Endodermal cell (in vitro differentiated cells): Measurements from ENCODE around the gene DOCK10. TPM values are rescaled to one million over a fixed set of nuclear protein-coding genes. Genes with fewer than 3 reads are reported as not detected.

Experiments
- DNase-seq: peaks from one replicate; pipeline ENCODE4 v3.0.0-alpha.2; 2017
- H3K27ac ChIP-seq: 2 replicates; pipeline ENCODE4 v1.5.1; 2013; ENCODE audit warnings: mild to moderate bottlenecking, low read depth, low read length, moderate library complexity
- H3K27me3 ChIP-seq: 2 replicates; pipeline ENCODE4 v1.6.1; 2013; ENCODE audit warnings: mild to moderate bottlenecking, low read length, moderate library complexity; ENCODE audit not compliant: insufficient read depth, control insufficient read depth, poor library complexity, severe bottlenecking
- H3K36me3 ChIP-seq: 2 replicates; pipeline ENCODE4 v1.7.0; 2013; ENCODE audit warnings: mild to moderate bottlenecking, low read length, moderate library complexity; ENCODE audit not compliant: control insufficient read depth, insufficient read depth
- H3K4me1 ChIP-seq: one replicate; pipeline ENCODE4 v1.7.0; 2013; ENCODE audit warnings: low read length; ENCODE audit not compliant: control insufficient read depth, insufficient read depth
- H3K4me3 ChIP-seq: 2 replicates; pipeline ENCODE4 v1.5.1; 2013; ENCODE audit warnings: mild to moderate bottlenecking, low read length, moderate library complexity
- H3K9ac ChIP-seq: 2 replicates; pipeline ENCODE4 v1.6.1; 2013; ENCODE audit warnings: mild to moderate bottlenecking, low read length, moderate library complexity; ENCODE audit not compliant: poor library complexity, severe bottlenecking; ENCODE audit errors: extremely low read depth
- H3K9me3 ChIP-seq: 2 replicates; pipeline ENCODE4 v1.6.1; 2013; ENCODE audit warnings: mild to moderate bottlenecking, low read length, moderate library complexity; ENCODE audit not compliant: control insufficient read depth
- H3K27ac Mint-ChIP-seq: 2 replicates; pipeline ENCODE4 v1.8.0; 2020; ENCODE audit warnings: mixed read lengths
- H3K27me3 Mint-ChIP-seq: 2 replicates; pipeline ENCODE4 v1.8.0; 2021; ENCODE audit warnings: mild to moderate bottlenecking, mixed read lengths; ENCODE audit not compliant: insufficient read depth
- H3K36me3 Mint-ChIP-seq: 2 replicates; pipeline ENCODE4 v1.8.0; 2020; ENCODE audit warnings: low read depth, mixed read lengths
- H3K4me1 Mint-ChIP-seq: 2 replicates; pipeline ENCODE4 v1.8.0; 2020; ENCODE audit warnings: mixed read lengths
- H3K4me3 Mint-ChIP-seq: 2 replicates; pipeline ENCODE4 v1.8.0; 2020; ENCODE audit warnings: mild to moderate bottlenecking, moderate library complexity, mixed read lengths
- H3K9me3 Mint-ChIP-seq: 2 replicates; pipeline ENCODE4 v1.8.0; 2020; ENCODE audit warnings: mild to moderate bottlenecking, mixed read lengths
- CTCF ChIP-seq: fragments of 200-600 bp; sonication (generic); conservative IDR thresholded peaks from 2 replicates; pipeline ENCODE4 v1.5.0; 2021; ENCODE audit warnings: antibody characterized with exemption, mild to moderate bottlenecking
- WGBS, 2 experiments: methylation state at CpG; one replicate each; pipeline versions ENCODE4 v1.1.5 to v1.1.7; 2013; ENCODE audit warnings: missing lambda C conversion rate in 2 of 2, mixed read lengths in 1 of 2; ENCODE audit not compliant: insufficient coverage in 1 of 2, insufficient read length in 1 of 2; 5-methylcytosine and 5-hydroxymethylcytosine counted together
- total RNA-seq, 2 donors: library from RNA; stranded (reverse); fragmentation: NEBNext Ultra II Directional in 1 of 2; extraction: Animal tissue kit (Norgen Biotek cat#: 25700) in 1 of 2; gene quantifications; 2 replicates in 1 of 2; 3 replicates in 1 of 2; pipeline ENCODE4 v1.2.1, GENCODE V29; 2021

The DOCK10 gene
- total RNA-seq, 2 donors from 2014 or later, result 0.44 to 1.4 TPM

- no peaks in the 10 kb centered on the region for H3K36me3 Mint-ChIP-seq
- DNase-seq, result no peak
- no peaks in the 10 kb centered on the region for H3K4me1 Mint-ChIP-seq
- Histone ChIP-seq H3K9ac (no peak overlapping the region), H3K27ac (no peak overlapping the region), H3K9me3 (peaks cover 31% of the 10 kb centered on the region), H3K4me1 (no peaks in the 10 kb centered on the region), H3K27me3 (no peaks in the 10 kb centered on the region), H3K4me3 (no peak overlapping the region), H3K36me3 (no peaks in the 10 kb centered on the region)
- no peaks in the 10 kb centered on the region for H3K27me3 Mint-ChIP-seq
- peaks cover 18% of the 10 kb centered on the region for H3K9me3 Mint-ChIP-seq
- H3K4me3 Mint-ChIP-seq, result no peak overlapping the region
- no peak for TF ChIP-seq CTCF
- WGBS, 2 experiments, result 100% methylated on average over 1 of the region's 1 CpG
- no peak overlapping the region for H3K27ac Mint-ChIP-seq
Observed at GRCh38 chr2:224803930-224804329, 238.3 kb downstream of the DOCK10 start.

- H3K36me3 ChIP-seq, result no peaks in the 10 kb centered on the region
- peaks cover 18% of the 10 kb centered on the region for H3K9me3 Mint-ChIP-seq
Observed at GRCh38 chr2:224802407-224802806, 239.9 kb downstream of the DOCK10 start.

GRCh38 chr2:224801360-224801759 lies 240.9 kb downstream of the DOCK10 start:
- Mint-ChIP-seq H3K4me1 (no peaks in the 10 kb centered on the region), H3K9me3 (peaks cover 18% of the 10 kb centered on the region), H3K27me3 (no peaks in the 10 kb centered on the region), H3K27ac (no peak overlapping the region), H3K36me3 (no peaks in the 10 kb centered on the region), H3K4me3 (no peak overlapping the region)
- DNase-seq, result peak; percentile 54
- Histone ChIP-seq H3K4me3 (peak overlapping the region; percentile 50), H3K27ac (no peak overlapping the region), H3K9ac (no peak overlapping the region), H3K4me1 (no peaks in the 10 kb centered on the region), H3K9me3 (peaks cover 31% of the 10 kb centered on the region), H3K36me3 (no peaks in the 10 kb centered on the region), H3K27me3 (no peaks in the 10 kb centered on the region)
- 41% methylated on average over 1 of the region's 1 CpG; no CpG with 5 or more reads in 1 of the 2 experiments for WGBS, 2 experiments
- TF ChIP-seq CTCF, result no peak

More at GRCh38 chr2:224802407-224802806, 239.9 kb downstream of the DOCK10 start:
- H3K4me3 Mint-ChIP-seq, result no peak overlapping the region
- no peaks in the 10 kb centered on the region for H3K27me3 Mint-ChIP-seq
- H3K27ac Mint-ChIP-seq, result no peak overlapping the region
- no peaks in the 10 kb centered on the region for H3K36me3 Mint-ChIP-seq
- Histone ChIP-seq H3K4me3 (no peak overlapping the region), H3K4me1 (no peaks in the 10 kb centered on the region), H3K27me3 (no peaks in the 10 kb centered on the region), H3K27ac (no peak overlapping the region), H3K9ac (no peak overlapping the region), H3K9me3 (peaks cover 31% of the 10 kb centered on the region)
- TF ChIP-seq CTCF, result no peak
- H3K4me1 Mint-ChIP-seq, result no peaks in the 10 kb centered on the region
- 66% methylated on average over 1 of the region's 1 CpG; no CpG with 5 or more reads in 1 of the 2 experiments for WGBS, 2 experiments
- peak; percentile 81 for DNase-seq
